ENCODE data around the gene CEPT1. TPM values are rescaled to one million over a fixed set of nuclear protein-coding genes. Genes with fewer than 3 reads are reported as not detected.
A peak's percentile ranks its signal among the peaks of the same experiment; 100 is the strongest.

The CEPT1 gene
- total RNA-seq, 1 donor from 2014 or later = 87.0 TPM

GRCh38 chr1:111145963-111146768 lies 6.1 kb downstream of the CEPT1 start:
- no peaks in the 10 kb centered on the region for H3K9me3 Mint-ChIP-seq
- peaks cover 57% of the 10 kb centered on the region for H3K36me3 Mint-ChIP-seq (ENCODE audit: low read depth)
- DNase-seq (no peak), ATAC-seq (ENCODE audit: low read depth) (no peak)
- peaks cover 88% of the 10 kb centered on the region for H3K4me1 Mint-ChIP-seq
- H3K27ac Mint-ChIP-seq = peak overlapping the region; percentile 74
- intact Hi-C loops (cut with micrococcal nuclease) = loop anchor here (2.0 to 5.0 kb wide), 2 partner anchors 15 to 34 kb away; no protein-coding TSS in a partner anchor
- TF ChIP-seq, protein P1, sequence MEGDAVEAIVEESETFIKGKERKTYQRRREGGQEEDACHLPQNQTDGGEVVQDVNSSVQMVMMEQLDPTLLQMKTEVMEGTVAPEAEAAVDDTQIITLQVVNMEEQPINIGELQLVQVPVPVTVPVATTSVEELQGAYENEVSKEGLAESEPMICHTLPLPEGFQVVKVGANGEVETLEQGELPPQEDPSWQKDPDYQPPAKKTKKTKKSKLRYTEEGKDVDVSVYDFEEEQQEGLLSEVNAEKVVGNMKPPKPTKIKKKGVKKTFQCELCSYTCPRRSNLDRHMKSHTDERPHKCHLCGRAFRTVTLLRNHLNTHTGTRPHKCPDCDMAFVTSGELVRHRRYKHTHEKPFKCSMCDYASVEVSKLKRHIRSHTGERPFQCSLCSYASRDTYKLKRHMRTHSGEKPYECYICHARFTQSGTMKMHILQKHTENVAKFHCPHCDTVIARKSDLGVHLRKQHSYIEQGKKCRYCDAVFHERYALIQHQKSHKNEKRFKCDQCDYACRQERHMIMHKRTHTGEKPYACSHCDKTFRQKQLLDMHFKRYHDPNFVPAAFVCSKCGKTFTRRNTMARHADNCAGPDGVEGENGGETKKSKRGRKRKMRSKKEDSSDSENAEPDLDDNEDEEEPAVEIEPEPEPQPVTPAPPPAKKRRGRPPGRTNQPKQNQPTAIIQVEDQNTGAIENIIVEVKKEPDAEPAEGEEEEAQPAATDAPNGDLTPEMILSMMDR (IDR thresholded peaks at IDR 0.05) = no peak
- H3K4me3 Mint-ChIP-seq = peak overlapping the region; percentile 44
- ChIA-PET CTCF (no interaction called here), POLR2A (interaction anchor here (0.7 kb wide), 1 partner anchor 481 kb away, joined by 5 read pairs; no protein-coding TSS in a partner anchor)
- H3K27me3 Mint-ChIP-seq = no peaks in the 10 kb centered on the region

- Mint-ChIP-seq H3K36me3 (ENCODE audit: low read depth) (peaks cover 73% of the 10 kb centered on the region), H3K9me3 (no peaks in the 10 kb centered on the region), H3K4me3 (no peak overlapping the region), H3K27me3 (no peaks in the 10 kb centered on the region), H3K4me1 (peaks cover 88% of the 10 kb centered on the region), H3K27ac (no peak overlapping the region)
- intact Hi-C loops (cut with micrococcal nuclease) = loop anchor here (2.0 to 5.0 kb wide), 2 partner anchors 13 to 36 kb away; no protein-coding TSS in a partner anchor
- ChIA-PET CTCF (no interaction called here), POLR2A (no interaction called here)
- ATAC-seq (ENCODE audit: low read depth) (no peak), DNase-seq (no peak)
- TF ChIP-seq, protein P1 (IDR thresholded peaks at IDR 0.05) = no peak
These were observed 7.9 kb downstream of the CEPT1 start for GRCh38 chr1:111147948-111148347.

- peaks cover 88% of the 10 kb centered on the region for H3K4me1 Mint-ChIP-seq
- H3K4me3 Mint-ChIP-seq = peak overlapping the region; percentile 52
- no peaks in the 10 kb centered on the region for H3K9me3 Mint-ChIP-seq
- CTCF ChIA-PET = interaction anchor here (0.8 kb wide), 1 partner anchor 118 kb away, joined by 3 read pairs; no protein-coding TSS in a partner anchor
- POLR2A ChIA-PET = interaction anchor here (1.0 kb wide), 3 partner anchors 8 to 276 kb away, joined by 3 to 11 read pairs (median 3); partner anchors contain the start of genes CEPT1 and DRAM2
- H3K27ac Mint-ChIP-seq = peak overlapping the region; percentile 64
- H3K27me3 Mint-ChIP-seq = no peaks in the 10 kb centered on the region
- ATAC-seq (ENCODE audit: low read depth) = peak; percentile 40
- TF ChIP-seq, protein P1 (IDR thresholded peaks at IDR 0.05) = no peak
- DNase-seq = no peak
- peaks cover 78% of the 10 kb centered on the region for H3K36me3 Mint-ChIP-seq (ENCODE audit: low read depth)
- intact Hi-C loops (cut with micrococcal nuclease) = loop anchor here (5.0 kb wide), 1 partner anchor 36 kb away; no protein-coding TSS in a partner anchor
These were observed 8.4 kb downstream of the CEPT1 start for GRCh38 chr1:111148376-111148881.

DNA sequence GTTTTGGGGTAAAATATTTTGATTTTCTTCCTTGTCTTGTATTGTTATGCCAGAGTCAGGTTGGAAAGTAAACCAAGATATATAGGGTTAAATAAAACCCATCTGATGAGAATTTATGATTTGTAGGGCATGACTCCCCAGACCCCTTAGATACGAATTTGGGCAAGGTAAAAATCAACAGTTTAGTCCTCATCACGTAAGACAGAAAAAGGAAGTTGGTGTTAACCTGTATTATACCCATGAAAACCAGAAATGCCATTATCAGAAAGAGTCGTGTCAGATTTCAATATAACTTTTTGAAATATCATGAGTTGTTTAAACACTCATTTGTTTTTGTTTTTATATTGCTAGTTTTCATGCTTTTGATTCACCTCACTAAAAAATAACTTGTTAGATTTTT lies 11.8 kb downstream of the CEPT1 start:
- Mint-ChIP-seq H3K4me3 (peak overlapping the region; percentile 24), H3K9me3 (no peaks in the 10 kb centered on the region), H3K27ac (peak overlapping the region; percentile 77), H3K4me1 (peaks cover 92% of the 10 kb centered on the region), H3K27me3 (no peaks in the 10 kb centered on the region), H3K36me3 (ENCODE audit: low read depth) (peaks cover 91% of the 10 kb centered on the region)
- POLR2A ChIA-PET = interaction anchor here (1.3 to 5.5 kb wide), 3 partner anchors 9 to 12 kb away, joined by 3 to 39 read pairs (median 5); partner anchors contain the start of genes CEPT1 and DRAM2
- CTCF ChIA-PET = no interaction called here
- peak; percentile 37 for ATAC-seq (ENCODE audit: low read depth)
- intact Hi-C loops (cut with micrococcal nuclease) = loop anchor here (1.0 to 2.0 kb wide), 3 partner anchors 8 to 15 kb away; partner anchors contain the start of genes CEPT1 and DRAM2
- DNase-seq = no peak
- TF ChIP-seq, protein P1 (IDR thresholded peaks at IDR 0.05) = no peak

Data from activated B cell treated with CpG ODN at 0.5 μM for 24 hours (primary cell).